ENCODE data around the gene RUVBL2.
"Not testable (repeated sequence)": the region's sequence is repeated elsewhere in the genome, so short reads cannot be mapped to it uniquely, and the experiment has no call there.

The RUVBL2 gene

DNA sequence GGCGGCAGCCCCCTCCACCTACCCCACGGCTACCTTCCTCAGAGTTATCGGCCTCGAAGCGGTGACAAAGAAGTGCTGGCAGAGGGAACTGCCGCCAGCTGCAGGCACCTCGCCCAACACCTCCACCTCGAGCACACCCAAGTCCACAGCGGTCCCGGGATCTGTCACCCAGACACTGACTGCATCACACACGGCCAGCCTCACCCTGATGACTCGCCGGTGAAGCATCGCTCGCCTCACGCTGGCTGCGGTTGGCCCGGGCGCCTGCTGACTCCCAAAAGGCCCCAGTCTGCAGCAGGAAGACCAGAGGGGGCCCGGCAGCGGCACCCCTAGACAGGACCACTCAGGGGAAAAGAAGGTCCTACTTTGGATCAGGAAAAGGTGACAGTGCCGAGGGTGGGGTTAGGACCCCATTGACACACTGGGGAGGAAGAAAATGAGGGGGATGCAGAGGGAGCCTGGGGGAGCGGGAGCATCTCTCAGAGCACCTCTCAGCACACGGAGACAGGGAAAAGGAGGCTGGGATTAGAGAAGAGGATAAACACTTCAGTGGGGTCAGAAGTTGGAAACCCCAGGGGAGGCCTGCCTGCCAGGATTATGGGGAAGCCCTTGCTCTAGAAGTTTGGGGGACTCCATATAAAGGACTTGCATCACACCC, 56.8 kb downstream of the RUVBL2 start:
- not testable (repeated sequence) for DNase-seq

DNA sequence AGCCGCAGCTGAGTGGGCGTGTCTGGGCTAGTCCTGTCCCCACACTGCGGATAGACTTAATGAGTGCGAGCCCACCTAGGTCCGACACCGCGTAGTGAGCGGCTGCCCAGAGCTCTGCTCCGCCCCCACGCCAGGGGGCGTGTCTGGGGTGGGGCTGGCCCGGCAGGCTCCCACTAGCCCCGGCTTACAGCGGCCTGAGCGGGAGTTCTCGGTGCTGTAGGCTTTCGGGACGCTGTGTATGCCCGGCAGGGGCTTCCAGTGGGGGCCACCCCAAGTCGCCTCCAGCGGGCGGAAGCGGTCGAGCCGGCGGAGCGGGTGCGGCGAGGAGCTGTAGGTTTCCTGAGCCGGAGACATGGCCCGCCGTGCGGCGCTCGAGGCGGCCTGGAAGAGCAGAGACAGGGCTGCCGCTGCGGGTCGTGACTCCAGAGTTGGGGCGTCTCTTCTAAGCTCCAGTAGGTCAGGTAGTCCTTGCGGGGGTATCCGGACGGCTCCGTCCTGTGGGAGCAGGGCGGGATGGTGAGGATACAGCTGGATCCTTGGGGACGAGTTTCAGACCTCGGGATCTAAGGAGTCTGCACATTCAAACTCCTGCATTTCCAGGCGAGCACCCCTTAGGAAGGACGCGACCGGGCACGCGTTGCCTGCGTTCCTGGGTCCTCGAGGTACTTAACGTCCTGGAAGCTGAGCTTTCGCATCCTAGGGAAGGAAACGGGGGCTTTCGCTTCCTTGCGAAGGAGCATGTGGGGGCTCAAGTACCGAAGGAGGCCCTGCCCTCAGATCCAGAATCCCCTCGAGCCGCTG, 62.6 kb downstream of the RUVBL2 start:
- no peak for DNase-seq

DNA sequence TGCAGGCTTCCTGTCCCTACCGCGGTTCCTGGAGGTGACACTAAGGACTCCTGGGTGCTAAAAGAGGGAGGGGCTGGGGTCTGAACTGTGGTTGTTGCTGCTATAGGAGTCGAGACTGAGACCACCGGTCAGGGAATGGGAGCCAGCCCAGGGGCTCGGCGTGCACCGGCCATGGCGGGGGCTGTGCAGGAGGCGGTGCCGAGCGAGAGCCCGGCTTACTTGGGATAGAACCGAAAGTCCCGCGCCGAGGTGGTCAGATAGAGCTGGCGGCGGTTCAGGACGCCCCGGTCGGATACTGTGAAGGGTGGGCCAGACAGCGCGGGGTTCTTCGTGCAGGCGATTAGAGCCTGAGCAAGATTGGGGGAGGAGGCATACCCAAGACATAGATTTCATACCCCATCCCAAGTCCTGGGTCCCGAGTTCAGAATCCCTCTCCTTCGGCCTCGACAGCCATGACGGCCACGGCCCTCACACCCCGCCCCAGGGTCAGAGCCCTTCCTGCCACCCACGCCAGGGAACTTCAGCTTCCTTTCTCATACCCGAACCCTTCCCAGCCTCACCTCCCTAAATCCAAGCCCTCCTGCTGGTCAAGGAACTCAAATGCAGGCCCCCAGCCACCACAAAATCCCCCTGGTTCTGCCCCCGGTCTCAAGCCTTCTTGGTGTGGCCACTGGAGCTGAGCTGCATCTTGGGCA, 63.4 kb downstream of the RUVBL2 start:
- not testable (repeated sequence) for DNase-seq

DNA sequence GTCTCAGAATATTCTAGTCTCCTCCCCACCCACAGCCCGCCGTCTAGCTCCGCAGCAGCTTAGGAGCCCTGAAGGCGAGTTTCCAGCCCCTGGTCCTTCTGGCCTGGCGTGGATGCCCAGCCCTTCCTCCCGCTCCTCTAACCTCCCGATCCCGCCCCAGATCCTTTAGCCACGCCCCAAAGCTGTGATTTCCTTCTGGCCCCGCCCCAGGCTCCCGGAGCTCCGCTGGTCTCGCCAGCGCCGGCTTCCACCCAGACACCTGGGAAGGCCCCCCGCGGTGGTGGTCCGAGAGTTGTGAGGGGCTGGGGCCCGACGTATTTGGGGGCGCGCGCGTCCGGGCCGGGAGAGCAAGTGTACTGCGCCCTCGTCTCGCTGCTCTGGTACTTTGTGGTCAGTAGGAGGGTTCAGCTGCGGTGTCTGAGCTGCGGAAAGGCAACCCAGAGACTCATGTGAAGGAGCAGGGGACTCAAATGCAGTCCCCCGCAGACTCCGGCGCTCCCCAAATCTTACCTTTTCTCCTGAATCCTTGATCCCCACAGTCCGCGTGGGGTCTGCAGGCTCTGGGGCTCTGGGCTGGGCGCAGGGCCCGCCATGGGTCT, 64.0 kb downstream of the RUVBL2 start, which contains the start of gene CGB7:
Gene CGB7, minus strand, starts transcription at position 114 of the 599 bp plus-strand sequence. CDS start 2,374 bp downstream, outside the sequence.
- no peak for DNase-seq

DNA sequence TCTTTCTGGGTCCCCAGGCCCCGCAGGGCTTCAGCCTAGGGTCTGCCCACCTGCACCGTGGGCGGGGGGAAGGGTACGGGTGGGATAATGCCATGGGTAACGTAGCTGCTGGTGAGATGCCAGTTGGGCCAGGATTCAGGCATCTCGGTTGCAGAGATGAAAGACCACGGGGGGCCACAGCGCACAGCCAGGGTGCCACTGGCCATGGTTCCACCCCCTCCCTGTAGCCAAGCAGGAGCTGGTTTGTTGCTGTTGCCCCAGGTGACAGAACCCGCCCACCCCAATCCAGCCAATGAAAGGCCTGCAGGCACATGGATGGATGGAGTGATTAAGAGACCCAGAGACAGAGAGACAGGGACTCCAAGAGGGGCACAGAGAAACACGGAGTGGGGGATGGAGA, 64.9 kb downstream of the RUVBL2 start:
- DNase-seq, result peak; percentile 6

DNA sequence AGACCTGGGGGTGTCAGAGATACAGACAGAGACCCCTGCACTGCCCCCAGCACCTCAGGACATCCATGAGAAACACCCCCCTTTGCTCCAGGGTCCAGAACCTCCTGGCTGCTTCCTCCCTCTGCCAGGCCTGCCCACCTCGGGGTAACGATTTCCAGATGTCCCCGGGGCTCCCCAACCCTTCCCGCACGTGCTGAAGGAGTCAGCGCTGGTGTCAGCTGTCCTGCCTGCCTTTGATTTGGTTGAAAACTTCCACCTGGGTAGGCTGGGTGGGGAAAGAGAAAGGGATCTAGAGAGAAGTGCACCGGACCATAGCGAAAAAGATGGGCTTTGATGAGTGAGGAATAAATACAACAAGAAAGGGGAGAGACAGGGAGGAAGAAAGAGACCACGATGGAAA, 65.4 kb downstream of the RUVBL2 start:
- DNase-seq, result no peak

DNA sequence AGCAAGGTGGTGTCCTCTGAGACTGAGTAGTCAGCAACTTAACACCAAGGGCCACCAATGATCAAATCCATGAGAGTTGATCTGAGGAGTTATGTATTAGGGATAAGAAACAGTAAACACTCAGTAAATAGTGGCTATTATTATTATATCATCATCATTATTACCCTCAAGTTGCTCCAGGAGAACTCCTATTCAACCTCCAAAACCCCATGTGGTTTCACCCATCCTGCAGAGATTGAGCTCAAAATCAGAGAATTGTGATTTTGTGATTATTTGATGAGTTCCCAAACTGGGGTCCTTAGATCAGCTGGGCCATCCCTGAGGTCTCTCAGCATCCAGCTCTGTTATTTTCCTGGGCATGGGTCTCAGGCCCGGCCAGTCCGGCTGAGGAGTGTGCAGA, 67.3 kb downstream of the RUVBL2 start:
- no peak for DNase-seq

DNA sequence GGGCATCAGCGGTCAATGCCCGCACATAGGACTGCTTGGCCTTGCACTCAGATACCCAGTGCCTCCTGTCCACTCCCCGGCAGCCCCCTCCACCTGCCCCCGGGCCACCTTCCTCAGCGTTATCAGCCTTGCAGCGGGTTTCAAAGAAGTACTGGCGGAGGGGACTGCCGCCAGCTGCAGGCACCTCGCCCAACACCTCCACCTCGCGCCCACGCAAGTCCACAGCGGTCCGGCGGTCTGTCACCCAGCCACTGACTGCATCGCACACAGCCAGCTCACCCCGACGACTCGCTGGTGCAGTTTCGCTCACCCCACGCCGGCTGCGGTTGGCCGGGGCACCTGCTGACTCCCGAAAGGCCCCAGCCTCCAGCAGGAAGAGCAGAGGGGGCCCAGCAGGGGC, 67.8 kb downstream of the RUVBL2 start:
- no peak for DNase-seq

DNA sequence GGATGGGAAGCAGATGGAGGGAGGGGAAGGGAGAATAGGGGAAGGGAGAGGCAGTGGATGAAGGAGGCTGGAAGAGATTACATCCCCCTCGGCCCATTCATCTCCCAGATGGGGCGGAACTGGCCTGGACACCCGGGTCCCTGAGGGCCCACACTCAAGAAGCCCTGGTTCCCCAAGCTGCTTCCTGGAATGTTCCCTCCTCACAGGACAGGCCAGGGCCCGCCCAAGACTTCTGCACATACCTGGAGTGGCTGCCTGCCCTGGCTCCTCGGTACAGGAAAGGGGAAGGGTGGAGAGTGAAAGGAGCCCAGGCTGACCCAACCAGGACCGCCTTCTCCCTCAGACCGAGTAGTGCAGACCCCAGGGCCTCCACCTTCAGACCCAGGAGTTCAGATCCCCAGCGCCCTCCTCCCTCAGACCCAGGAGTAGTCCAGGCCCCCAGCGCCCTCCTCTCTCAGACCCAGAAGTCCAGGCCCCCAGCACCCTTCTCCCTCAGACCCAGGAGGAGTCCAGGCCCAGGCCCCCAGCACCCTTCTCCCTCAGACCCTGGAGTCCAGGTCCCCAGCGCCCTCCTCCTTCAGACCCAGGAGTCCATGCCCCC, 70.4 kb downstream of the RUVBL2 start:
- DNase-seq, result no peak

DNA sequence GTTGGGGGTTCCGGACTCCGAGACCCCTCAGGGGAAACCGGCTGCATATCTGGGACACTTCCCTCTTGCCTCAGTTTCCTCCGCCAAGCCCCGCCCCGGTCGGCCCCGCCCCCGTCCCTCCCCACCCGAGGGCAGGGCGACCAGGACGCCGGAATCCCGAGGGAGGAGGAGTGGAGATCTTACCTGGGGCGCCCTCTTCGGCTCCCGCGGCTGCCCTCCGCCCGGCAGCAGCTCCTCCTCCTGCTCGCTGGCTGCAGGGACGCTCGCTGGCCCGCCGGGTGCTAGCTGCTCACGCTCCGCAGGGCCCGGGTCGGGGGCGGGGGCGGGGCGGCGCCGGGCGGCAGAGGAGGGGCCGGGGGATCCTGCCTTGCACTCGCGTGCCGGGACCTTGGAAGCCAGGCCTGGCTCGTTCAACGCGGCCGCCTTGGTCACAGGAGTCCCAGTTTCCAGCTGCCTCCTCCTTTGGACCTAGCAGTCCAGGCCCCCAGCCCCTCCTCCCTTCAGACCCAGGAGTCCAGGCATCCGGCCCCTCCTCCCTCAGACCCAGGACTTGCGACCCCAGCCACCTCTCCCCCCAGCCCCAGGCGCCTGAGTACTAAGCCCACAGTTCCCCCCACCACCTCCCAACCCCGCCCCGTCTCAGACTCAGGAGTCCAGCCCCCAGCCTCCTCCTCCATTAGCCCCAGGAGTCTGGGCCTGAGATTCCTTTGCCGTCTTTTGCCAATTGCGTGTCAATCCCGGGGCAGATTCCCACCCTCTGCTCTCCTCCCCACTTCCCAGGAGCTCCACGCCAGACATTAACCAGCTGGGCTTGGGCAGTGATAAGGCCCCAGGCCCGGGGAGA, 71.3 kb downstream of the RUVBL2 start, which contains the start of gene NTF4:
Gene NTF4, minus strand, starts transcription at position 51 of the 844 bp plus-strand sequence. CDS start 2,821 bp downstream, outside the sequence.
- no peak for DNase-seq
